Measurements from ENCODE around the gene MNT. TPM values are rescaled to one million over a fixed set of nuclear protein-coding genes. Genes with fewer than 3 reads are reported as not detected.

Gene MNT
- total RNA-seq, 2 experiments from 2014 or later, result 21.2 to 22.2 TPM

DNA sequence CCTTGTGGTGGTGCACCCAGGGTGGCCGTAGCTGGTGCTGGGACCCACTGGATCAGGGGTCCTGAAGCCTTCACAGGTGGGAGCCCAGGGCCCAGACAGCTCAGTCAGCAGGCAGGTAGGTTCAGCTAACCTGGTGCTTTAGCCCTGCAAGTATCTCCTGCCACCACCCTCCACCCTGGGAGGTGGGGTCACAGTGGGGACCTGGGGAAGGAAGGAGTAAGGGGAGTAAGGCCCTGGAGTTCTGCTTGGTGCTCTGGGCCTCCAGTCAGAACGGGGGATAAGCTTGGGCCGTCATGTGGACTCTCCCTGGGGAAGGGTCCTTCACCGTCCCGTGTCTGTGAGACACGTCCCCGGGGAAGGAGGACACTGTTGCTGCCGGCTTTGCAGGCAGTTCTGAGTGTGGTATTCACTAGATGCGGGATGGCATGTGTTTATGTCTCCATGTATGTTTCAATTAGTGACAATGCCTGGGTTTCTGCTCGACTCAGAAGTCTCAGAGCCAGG, 42.9 kb downstream of the MNT start:
- POLR2A ChIA-PET, result no interaction called here
- CTCF ChIA-PET, result no interaction called here

DNA sequence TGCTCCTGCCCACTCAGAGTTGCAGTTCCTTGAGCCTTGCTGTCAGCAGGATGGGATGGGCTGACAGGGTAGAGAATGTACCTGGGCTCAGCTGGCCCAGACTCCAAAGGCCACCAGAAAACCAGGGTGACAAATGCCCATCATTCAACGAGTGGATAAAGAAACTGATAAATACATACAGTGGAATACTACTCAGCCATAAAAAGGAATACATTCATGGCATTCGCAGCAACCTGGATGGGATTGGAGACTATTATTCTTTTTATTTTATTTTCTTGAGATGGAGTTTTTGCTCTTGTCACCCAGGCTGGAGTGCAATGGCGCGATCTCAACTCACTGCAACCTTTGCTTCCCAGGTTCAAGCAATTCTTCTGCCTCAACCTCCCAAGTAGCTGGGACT, 43.6 kb downstream of the MNT start:
- ChIA-PET CTCF (no interaction called here), POLR2A (no interaction called here)

DNA sequence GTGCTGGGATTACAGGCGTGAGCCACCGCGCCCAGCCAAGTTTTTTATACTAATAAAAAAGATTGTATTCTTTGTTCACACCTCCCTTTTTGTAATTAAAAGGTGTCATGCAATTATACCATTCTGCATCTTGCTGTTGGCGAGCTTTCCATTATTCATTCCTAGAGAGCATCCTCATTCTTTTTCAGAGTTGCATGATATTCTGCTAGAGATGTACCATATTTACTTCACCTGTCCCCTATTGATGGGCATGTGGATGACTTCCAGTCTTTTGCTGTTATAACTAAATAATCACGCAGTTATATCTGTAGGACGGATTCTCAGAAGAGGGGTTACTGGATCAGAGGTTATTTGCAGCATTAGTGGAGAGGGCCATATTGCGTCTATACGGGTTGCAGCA, 46.5 kb downstream of the MNT start:
- ChIA-PET POLR2A (no interaction called here), CTCF (interaction anchor here (0.6 to 1.1 kb wide), 4 partner anchors 14 to 96 kb away, joined by 3 read pairs; partner anchors contain the start of genes SMG6 and SRR)

DNA sequence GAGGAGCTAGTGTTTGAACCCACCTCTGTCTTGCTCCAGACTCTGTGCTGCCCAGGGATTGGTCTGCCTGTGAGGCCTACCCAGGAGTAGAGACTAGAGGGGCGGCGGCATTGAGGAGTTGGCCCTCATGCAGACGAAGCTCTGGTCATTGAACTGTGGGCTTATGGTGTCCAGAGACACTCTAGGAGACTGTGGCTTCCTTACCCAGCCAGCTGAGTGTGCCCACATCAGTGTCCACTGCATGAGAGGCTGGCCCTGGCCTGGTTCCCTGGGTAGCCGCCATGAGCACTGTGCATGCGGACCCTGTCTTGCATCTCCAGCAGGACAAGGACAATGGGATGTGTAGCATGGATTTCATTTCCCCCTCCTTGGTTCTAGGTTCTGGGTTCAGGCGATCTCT, 49.6 kb downstream of the MNT start:
- CTCF ChIA-PET, result interaction anchor here (1.1 to 1.3 kb wide), 2 partner anchors 9 to 65 kb away, joined by 3 to 4 read pairs; no protein-coding TSS in a partner anchor
- POLR2A ChIA-PET, result no interaction called here

DNA sequence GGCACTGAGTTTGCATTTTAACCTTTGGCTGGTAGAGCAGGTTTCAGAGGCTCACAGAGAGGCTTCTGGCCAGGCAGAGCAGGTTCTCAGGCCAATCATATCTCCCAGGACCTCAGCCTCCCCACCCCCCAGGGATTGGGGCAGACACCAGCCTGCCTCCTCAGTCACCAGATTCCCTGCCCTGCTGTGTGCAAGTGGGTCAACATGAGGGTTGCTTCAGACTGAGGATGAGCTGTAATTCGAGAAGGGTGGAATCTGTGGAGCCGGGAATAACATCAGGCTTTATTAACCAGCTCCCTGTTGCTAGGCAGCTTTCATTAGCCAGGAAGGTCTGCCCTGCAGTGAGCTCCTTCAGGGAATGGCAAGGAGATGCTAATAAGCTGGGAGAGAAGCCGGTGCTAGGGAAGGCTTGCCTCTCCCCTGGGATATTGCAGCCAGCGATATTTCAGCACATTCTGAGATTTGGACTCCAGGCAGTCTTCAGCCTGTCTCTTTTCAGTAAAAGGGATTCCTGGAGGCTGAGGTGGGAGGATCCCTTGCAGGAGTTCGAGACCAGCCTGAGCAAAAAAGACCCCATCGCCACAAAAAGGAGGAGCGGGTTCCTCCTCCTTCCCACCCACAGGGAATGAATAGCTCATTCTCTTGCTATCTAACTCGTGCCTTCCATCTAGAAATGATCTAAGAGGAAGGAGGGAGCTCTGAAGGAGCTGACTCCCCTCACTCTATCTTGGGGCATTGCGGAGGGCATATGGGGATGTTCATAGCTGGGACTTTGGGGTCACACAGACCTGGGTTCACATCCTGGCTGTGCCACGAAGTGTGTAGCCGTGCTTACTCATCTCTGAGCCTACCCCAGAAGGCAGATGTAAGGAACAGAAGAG, 52.8 kb downstream of the MNT start:
- ChIA-PET CTCF (interaction anchor here (0.7 to 1.0 kb wide), 2 partner anchors 10 to 92 kb away, joined by 3 read pairs; no protein-coding TSS in a partner anchor), POLR2A (no interaction called here)

DNA sequence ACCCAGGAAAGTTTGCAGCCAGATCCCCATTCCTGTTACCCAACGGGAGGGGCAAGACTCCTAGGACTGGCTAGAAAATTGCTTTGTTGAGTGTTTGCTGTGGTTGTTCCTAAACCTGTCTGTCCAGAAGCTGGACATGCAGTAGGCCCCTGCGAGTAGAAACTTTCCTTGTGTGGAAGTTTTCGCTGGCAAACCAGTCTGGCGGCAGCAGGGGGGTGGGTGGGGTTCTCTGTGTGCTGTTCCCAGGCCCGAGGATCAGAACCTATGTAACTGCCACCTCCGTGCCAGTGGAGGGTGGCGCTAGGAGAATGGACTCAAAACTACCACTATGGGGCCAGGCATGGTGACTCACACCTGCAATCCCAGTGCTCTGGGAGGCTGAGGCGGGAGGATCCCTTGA, 54.4 kb downstream of the MNT start:
- ChIA-PET CTCF (interaction anchor here (0.6 kb wide), 1 partner anchor 23 kb away, joined by 3 read pairs; no protein-coding TSS in a partner anchor), POLR2A (no interaction called here)

DNA sequence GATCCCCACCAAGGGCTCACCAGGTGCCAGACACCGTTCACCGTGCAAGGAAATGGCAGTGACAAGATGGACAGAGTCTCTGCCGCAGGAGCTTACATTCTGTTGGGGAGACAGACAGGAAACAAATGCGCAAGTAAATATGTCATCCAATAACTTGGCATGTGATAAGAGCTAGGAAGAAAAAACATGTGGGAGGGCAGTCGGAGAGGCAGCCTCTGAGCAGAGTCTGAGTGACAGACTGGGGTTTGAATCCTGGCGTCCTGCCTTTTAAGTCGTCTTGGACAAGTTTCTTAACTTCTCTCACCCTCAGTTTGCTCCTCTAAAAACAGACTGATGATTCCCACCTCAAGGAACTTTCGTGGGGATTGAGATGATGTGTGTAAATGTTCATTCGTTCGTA, 56.3 kb downstream of the MNT start:
- ChIA-PET CTCF (no interaction called here), POLR2A (no interaction called here)

DNA sequence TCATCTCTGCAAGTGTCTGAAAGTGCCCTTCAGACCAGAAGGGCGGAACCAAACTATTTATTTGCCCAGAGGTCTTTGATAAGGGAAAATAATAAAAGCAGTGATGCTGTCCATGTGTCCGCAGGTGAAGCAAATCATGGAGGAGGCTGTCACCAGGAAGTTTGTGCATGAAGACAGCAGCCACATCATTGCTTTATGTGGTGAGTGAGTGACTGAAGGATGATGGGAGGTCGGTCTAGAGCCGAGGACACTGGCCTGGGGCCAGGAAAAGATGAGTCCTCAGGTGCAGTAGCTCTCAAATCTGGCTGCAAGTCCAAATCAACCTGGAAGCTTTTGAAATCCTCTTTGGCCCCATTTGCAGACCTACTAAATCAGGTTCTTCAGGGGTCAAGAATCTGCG, 57.4 kb downstream of the MNT start:
- CTCF ChIA-PET, result interaction anchor here (0.5 kb wide), 1 partner anchor 254 kb away, joined by 3 read pairs; no protein-coding TSS in a partner anchor
- POLR2A ChIA-PET, result no interaction called here

DNA sequence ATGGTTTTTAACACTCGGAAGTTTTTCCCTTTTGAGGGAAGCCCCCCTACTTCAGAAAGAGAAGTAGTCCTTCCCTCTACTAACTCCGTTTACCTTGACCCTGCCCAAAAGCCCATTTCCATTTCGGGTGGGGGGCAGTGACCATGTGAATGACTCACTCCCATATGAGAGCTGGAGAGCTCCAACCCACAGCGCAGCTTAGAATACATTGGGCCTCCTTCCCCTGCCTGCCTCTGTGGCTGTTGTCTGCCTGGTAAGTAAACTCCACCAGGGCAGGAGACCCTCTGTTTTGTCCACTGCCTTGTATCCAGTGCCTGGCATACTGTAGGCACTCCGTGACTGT, 62.6 kb downstream of the MNT start:
- POLR2A ChIA-PET, result interaction anchor here (0.7 to 1.4 kb wide), 3 partner anchors 35 to 621 kb away, joined by 3 to 7 read pairs (median 4); partner anchors contain the start of genes SMG6 and SRR
- CTCF ChIA-PET, result interaction anchor here (0.7 to 1.5 kb wide), 6 partner anchors 10 to 274 kb away, joined by 3 to 8 read pairs (median 4); no protein-coding TSS in a partner anchor

DNA sequence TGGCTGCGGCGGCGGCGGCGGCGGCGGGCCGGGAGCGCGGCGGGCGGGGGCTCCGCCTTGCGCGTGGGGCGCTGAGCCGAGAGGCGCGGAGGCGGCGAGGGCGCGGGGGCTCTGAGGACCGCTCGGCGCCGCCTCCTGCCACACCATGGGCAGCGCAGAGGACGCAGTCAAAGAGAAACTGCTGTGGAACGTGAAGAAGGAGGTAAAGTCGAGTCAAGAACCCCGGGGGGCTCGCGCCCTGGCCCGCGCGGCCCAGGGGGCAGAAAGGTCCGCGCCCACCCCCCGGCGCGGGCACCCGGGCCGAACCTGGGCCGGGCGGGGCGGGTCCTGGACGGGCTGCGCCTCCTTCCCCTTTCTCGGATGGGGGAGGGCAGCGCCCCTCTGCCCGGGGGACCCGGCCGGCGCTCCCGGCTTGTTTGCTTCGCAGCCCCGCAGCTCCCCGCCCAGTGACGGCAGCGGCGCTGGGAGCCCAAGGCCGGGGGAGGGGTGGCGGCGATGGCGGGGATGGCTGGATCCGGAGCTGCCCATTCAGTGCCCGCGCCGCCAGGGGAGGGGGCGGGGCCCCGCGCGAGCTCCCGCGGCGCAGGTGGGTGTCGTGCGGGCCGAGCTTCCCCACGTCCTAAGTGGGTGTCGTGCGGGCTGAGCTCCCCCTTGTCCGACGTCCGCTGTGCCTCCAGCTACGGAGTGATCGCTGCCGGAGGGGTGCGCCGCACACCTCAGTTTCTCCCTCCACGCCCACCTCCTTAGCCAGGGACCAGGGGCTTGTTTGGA, 63.1 kb downstream of the MNT start:
- CTCF ChIA-PET, result interaction anchor here (0.7 to 1.5 kb wide), 6 partner anchors 10 to 273 kb away, joined by 3 to 8 read pairs (median 4); no protein-coding TSS in a partner anchor

DNA sequence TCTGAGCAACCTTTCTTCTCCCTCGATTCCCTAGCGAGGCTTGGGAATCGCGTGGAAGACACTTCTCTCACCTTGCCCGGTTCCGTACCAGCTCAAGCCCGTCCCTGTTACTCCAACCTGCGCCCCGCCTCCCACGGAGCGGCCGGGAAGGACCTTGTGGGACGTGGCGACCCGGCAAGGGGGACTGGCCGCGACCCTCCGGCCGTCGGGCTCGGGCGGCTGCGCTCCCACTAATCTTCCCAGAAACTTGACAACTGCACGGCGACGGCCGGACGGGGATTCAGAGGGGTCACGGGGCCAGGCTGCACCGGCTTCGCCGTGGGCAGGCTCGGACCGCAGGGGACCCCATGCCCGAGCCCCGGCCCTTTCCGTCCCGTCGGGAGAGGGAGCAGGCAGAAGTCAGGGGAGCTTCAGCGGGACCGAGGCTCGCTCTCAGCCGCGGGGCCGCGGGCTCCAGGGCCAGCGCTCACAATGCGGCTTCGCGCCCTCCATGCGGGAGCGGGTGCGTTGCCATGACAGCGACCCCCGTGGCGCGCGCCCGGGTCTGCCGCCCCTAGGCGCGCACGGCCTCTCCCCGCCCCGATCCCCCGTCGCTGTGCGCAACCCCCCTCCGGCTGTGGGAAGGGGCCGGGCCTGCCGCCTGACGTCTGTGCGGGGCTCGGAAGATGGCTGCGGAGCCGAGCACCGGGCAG, 63.9 kb downstream of the MNT start, which contains the start of gene SGSM2:
Gene SGSM2 (plus strand): TSS at position 650 of the 692 bp plus-strand sequence. CDS start 188 bp downstream, outside the sequence.
- ChIA-PET POLR2A (interaction anchor here (0.6 to 1.5 kb wide), 8 partner anchors 16 to 208 kb away, joined by 3 to 13 read pairs (median 3); partner anchors contain the start of genes MNT, SMG6 and SRR), CTCF (interaction anchor here (0.6 to 1.5 kb wide), 6 partner anchors 25 to 93 kb away, joined by 3 to 8 read pairs (median 4); no protein-coding TSS in a partner anchor)

More for the DNA sequence above, 63.1 kb downstream of the MNT start:
- POLR2A ChIA-PET, result interaction anchor here (1.3 to 1.5 kb wide), 3 partner anchors 34 to 71 kb away, joined by 3 to 7 read pairs (median 4); partner anchors contain the start of genes SMG6 and SRR

DNA sequence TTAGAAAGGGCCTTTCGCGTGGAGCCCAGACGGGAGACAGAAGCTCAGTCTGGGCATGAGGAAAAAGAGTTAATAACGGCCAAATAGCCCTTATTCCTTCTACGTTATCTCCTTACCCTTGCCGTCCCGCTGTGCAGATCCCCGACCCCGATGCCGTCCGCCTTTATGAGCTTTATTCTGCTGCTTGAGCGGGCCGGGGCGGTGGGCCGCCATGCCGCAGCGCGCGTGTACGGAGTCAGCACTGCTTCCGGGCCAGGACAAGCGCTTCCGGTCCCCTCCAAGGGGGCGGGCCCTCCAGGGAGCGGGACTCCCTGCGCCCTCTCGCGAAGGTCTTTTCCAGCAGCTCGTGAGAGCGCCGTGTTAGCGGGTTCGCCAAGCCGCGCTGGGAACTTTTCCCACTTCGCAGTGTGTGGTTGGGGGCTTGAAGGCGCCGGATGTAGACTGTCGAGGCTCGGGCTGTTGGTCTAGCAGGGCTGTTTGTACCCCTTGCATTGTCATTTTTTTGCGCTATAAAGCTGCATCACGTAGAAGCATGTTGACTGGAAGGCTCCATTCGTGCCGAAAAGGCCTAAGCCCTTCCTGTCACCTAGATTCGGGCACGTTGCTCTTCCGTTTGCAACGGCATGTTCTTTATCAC, 64.5 kb downstream of the MNT start, which contains the start of gene TSR1:
Gene TSR1 (minus strand): TSS at position 243 of the 637 bp plus-strand sequence. CDS start 30 bp downstream, at position 213.
- POLR2A ChIA-PET, result interaction anchor here (0.6 to 1.5 kb wide), 11 partner anchors 15 to 706 kb away, joined by 3 to 13 read pairs (median 3); partner anchors contain the start of genes HIC1, MNT, SMG6 and SRR
- CTCF ChIA-PET, result interaction anchor here (0.6 to 1.5 kb wide), 9 partner anchors 17 to 285 kb away, joined by 3 to 5 read pairs (median 3); partner anchors contain the start of genes SMG6 and SRR

DNA sequence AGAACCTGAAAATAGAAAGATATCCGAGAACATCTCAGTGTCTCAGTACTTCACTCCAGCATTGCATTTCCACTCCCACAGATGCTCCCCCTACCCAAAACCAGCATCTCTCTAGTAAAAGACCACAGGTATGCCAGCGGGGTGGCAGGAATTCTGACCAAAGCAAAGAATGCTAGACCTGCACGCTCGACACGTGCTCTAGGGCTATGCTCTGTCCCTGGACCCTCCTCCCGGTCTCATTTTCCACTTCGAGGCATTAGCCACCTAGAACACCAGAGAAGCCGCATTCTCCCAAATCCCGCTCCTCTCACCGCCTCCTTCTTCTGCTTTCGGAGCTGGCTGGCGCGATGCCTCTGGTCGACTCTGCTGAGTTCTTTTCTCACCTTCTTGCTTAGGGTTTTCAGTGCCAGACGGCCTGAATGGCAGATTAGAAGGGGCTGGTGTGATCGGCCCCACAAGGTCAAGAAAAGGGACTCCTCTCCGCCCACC, 65.1 kb downstream of the MNT start:
- CTCF ChIA-PET, result interaction anchor here (0.5 to 1.5 kb wide), 9 partner anchors 17 to 284 kb away, joined by 3 to 5 read pairs (median 3); partner anchors contain the start of genes SMG6 and SRR
- POLR2A ChIA-PET, result interaction anchor here (0.6 to 1.3 kb wide), 7 partner anchors 15 to 705 kb away, joined by 3 to 9 read pairs (median 3); partner anchors contain the start of genes HIC1, SMG6 and SRR

Other genes with a start within 250 kb of the MNT start
- 10 to 100 TPM; 55.0 to 60.8 TPM for gene SMG6, start 97.3 kb downstream of the MNT start, total RNA-seq
- gene SRR, start 97.1 kb downstream of the MNT start, total RNA-seq, result 10 to 100 TPM; 10.1 to 14.0 TPM
- 100 to 1,000 TPM; 108 to 109 TPM for gene TSR1, start 64.6 kb downstream of the MNT start, total RNA-seq
- gene SGSM2, start 63.6 kb downstream of the MNT start, total RNA-seq, result 10 to 100 TPM; 36.6 to 39.2 TPM
- 10 to 100 TPM; 63.5 to 69.6 TPM for gene METTL16, start 110.8 kb upstream of the MNT start, total RNA-seq
- gene PAFAH1B1, start 192.6 kb upstream of the MNT start, total RNA-seq, result 100 to 1,000 TPM; 148 to 152 TPM

Measured in activated CD8-positive, alpha-beta memory T cell treated with anti-CD3 and anti-CD28 coated beads for 36 hours (primary cell).